NCI-H82 treated with DMSO at 0.1 percent for 48 hours (cell line): ENCODE results near the gene STYK1.
"Not testable (repeated sequence)": the region's sequence is repeated elsewhere in the genome, so short reads cannot be mapped to it uniquely, and the experiment has no call there.

Experiments
- DNase-seq: peaks from one replicate; lab custom pipeline; 2025; ENCODE audit not compliant: unreplicated experiment; lab: John Stamatoyannopoulos, UW

STYK1 gene

DNA sequence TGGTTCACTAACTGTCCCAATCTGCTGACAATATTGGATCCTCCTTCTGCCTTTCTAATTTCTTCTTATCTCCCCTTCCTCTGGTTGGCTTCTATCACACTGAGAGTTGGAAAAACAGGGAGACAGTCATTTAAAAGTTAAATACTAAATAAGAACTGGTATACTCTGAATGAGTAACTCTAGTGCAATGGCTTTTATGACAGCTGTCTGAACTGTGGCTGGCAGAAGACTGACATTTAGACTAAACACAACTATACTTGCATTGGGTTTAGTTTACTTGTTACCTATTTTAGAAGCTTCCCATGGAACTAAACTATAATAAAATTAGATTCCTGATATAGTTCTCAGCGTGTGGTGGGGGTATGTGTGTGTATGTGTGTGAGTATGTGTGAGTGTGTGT is 52.6 kb downstream of the STYK1 start:
- DNase-seq = no peak

DNA sequence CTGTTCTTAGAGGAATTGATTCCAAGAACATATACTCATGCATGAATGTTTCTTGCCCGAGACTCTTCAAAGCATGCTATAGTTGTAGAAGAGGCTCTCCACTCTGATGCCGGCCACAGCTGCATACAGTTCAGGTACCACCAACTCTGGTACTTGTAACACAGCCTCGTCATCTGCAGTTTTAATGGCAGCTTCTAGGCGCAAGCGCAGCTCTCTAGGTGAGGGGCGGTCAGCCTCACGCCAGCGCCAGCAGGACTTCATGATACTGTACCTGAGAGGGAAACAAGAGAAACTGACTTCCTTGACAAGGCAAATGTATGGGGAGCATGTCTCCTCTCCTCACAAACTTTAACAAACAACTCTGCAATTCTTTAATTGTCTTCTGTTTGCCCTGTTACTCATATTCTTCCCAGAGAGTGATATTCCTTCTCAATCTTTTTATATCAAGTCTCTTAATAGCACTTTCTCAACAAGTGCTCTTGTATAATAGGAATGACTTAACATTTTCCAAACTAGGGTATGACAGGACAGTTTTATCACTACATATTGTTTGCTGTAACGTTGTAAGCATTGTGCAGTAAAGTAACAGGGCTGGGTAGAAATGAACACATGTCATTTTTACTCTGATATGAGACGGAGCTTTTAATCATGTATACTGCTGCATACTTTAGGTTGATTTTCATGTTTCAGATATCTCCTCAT is 53.6 kb downstream of the STYK1 start:
- no peak for DNase-seq

GRCh38 chr12:10618338-10618987 is 55.4 kb downstream of the STYK1 start:
- no peak for DNase-seq

DNA sequence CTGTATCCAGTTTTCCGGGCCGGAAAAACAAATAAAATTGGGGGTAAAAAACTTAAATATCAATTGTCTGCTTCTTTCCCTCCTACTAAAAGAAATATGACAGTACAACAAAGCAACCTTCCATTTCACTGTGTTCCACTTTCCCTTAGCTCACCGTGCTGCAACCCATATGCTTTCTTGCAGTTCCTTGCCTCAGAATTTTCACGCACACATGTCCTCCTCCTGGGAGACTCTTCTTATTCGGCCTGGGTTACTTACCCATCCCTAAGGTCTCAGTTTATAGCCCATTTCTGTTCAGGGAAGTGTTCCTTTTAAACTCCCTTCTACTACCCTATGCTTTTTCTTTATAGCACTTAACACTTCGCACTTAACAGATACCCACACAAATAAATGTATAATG is 56.0 kb downstream of the STYK1 start:
- no peak for DNase-seq

- DNase-seq = no peak
Measured at GRCh38 chr12:10615532-10615931, 58.3 kb downstream of the STYK1 start.

GRCh38 chr12:10614056-10614370 is 59.8 kb downstream of the STYK1 start:
- DNase-seq = no peak

- peak; percentile 78 for DNase-seq
Measured at GRCh38 chr12:10613349-10614055, 60.4 kb downstream of the STYK1 start, which contains the start of gene MAGOHB. TSS of gene MAGOHB (minus strand) at chr12:10613609. CDS start at chr12:10613532, 77 bp downstream.

- no peak for DNase-seq
Measured at GRCh38 chr12:10612984-10613348, 60.9 kb downstream of the STYK1 start.

DNA sequence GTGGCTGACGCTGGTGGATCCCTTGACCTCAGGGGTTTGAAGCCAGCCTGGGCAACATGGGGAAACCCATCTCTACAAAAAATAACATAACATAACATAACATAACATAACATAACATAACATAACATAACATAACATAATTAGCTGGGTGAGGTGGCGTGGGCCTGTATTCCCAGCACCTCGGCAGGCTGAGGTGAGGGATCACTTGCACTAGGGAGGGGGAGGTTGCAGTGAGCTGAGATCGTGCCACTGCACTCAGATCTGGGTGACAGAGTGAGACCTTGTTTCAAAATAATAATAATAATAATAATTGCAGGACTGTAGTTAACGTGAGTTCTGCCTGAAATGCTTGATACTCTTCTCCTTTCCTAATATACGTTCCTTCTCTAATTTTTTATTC is 61.7 kb downstream of the STYK1 start:
- no peak for DNase-seq

DNA sequence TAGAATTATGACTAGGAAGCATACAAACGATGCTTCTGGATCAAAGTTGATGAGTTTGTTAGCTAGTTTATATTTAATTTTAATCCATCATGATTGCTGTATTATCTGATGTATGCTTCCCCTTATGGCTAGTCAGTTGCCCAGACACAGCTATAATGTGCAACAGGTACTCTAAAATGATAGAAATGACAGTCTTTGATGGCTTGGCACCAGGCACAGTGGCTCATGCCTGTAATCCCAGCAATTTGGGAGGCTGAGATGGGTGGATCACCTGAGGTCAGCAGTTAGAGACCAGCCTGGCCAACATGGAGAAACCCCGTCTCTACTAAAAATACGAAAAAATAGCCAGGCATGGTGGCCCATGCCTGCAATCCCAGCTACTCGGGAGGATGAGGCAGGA is 62.6 kb downstream of the STYK1 start:
- DNase-seq = not testable (repeated sequence)

- DNase-seq = no peak
Measured at GRCh38 chr12:10610188-10610587, 63.7 kb downstream of the STYK1 start.

DNA sequence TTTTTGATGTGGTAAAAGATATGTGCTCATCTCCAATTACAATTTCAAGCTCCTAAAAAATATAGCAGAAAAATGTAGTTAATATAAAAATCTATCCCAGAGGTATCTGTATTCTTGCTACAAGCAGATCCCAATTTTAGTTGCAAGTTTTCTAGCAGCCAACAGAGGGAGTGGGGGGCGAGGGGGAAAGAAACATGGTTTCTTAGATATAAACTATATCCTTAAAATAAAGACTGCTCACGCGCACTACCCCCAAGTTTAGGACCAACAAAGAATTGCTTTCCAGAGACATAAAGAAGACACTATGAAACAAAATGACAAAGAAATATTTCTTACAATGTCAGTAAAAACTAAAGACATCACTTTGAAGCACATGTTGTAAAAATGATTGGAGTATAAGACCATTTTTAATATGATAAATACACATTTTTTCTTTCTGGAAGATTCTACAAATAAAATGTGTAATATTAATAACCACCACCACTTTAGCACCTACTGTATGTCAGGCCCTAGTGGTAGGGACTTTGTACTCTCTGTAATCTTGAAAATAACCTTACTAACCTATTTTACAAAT is 65.9 kb downstream of the STYK1 start:
- DNase-seq = no peak

GRCh38 chr12:10601860-10602259 is 72.0 kb downstream of the STYK1 start:
- no peak for DNase-seq

DNA sequence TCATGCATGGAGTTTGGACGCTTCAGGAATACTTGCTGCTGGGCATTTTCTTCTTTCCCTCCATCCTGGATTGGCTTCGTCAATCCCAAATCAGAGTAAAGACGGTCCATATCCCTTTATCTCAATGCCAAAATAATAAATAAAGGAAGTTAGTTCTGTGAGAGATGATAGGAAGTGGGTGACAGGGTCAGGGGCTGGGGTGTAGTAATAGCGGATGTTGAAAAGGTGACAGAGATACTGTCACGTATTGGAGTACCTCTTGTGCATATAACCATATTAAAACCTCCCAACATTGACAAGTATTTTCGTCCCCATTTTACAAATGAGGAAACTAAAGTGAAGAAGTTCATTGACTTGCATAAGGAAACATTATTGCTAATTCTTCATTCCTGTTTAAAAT is 72.9 kb downstream of the STYK1 start:
- DNase-seq = no peak

DNA sequence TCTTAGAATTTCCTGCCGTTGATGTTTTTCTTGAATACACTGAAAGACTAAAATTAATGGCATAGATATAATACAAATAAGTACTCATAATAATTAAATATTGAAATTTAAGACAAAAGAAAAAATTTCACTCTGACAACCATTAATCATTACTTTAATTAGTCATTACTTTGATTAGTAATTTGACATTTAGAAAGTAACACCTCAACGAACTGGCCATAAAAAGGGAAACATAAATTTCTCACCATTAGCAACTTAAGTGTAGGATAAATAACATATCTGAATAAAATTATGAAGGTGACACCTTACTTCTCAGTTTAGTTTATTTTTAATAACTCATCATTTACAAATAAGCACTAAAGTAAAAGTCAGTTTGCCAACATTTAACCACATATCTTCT is 78.0 kb downstream of the STYK1 start:
- no peak for DNase-seq

- DNase-seq = no peak
Measured at GRCh38 chr12:10590966-10591365, 82.9 kb downstream of the STYK1 start.

GRCh38 chr12:10584415-10584814 is 89.4 kb downstream of the STYK1 start:
- DNase-seq = peak; percentile 46

- DNase-seq = no peak
Measured at GRCh38 chr12:10582704-10583103, 91.1 kb downstream of the STYK1 start.

DNA sequence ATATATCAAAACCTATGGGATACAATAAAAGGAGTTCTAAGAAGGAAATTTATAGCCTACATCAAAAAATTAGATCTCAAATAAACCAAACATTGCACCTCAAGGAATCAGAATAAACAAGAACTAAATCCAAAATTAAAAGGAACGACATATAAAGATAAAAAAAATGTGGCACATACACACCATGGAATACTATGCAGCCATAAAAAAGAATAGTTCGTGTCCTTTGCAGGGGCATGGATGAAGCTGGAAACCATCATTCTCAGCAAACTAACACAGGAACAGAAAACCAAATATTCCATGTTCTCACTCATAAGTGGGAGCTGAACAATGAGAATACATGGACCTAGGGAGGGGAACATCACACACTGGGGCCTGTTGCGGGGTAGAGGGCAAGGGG is 91.7 kb downstream of the STYK1 start:
- not testable (repeated sequence) for DNase-seq

DNA sequence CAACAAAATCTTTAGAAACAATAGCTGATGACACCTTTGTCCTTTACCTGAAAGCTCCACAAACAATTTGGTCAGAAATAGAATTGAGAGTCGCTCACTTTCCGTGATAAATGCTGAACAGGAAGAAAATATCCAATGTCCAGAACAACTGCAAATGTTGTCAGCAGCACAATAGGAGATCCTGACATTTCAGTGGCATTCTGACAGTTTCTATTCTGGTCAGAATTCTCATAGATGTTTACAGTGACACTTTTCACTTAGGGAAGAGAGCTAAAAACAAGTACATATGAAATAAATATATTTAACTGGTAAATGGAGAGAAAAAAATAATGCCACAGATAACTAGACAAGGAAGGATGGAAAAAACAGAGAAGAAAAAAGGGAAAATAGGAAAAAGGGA is 99.5 kb downstream of the STYK1 start:
- no peak for DNase-seq

- peak; percentile 81 for DNase-seq
Measured at GRCh38 chr12:10572021-10572490, 101.8 kb downstream of the STYK1 start.

GRCh38 chr12:10571141-10571540 is 102.7 kb downstream of the STYK1 start:
- peak; percentile 15 for DNase-seq
